HG03280 (cell line): ENCODE data around the gene C22orf39.
"Not testable (repeated sequence)": the region's sequence is repeated elsewhere in the genome, so short reads cannot be mapped to it uniquely, and the experiment has no call there.

ENCODE experiments used
- ATAC-seq: cut with Tn5 transposase; IDR thresholded peaks from one replicate; pipeline ENCODE4 v1.9.1; 2021; ENCODE audit warnings: mild to moderate bottlenecking, moderate library complexity; ENCODE audit not compliant: unreplicated experiment

Gene C22orf39

DNA sequence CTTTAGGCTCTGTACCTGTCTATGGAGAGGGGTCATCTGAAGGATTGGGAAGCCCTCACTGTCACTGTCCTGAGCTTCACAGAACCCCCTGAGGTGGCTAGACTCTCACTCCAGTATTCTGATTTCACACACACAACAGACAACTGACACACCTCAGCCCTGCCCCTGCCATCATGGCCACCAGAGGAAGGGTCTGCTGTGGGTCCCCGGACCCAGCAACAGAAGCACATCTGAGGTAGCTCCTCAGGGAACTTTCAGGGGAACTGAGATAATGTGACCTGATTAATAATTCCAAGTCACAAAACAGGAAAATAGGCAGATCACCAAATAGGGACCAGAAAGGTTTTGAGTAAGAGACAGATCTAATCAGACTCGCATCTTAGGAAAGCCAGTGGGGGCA is 7.5 kb upstream of the C22orf39 start:
- ATAC-seq, result no peak

DNA sequence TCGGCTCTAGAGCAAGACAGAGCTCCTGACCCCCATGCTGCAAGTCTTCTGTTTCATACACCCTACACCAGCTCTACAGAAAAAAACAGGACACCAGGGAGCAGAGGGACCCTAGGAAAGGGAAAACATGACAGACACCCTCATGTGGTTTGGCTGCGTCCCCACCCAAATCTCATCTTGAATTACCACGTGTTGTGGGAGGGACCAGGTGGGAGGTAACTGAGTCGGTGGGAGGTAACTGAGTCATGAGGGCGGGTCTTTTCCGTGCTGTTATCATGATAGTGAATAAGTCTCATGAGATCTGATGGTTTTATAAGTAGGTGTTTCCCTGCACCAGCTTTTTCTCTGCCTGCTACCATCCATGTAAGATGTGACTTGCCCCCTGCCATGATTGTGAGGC is 6.6 kb upstream of the C22orf39 start:
- ATAC-seq, result no peak

DNA sequence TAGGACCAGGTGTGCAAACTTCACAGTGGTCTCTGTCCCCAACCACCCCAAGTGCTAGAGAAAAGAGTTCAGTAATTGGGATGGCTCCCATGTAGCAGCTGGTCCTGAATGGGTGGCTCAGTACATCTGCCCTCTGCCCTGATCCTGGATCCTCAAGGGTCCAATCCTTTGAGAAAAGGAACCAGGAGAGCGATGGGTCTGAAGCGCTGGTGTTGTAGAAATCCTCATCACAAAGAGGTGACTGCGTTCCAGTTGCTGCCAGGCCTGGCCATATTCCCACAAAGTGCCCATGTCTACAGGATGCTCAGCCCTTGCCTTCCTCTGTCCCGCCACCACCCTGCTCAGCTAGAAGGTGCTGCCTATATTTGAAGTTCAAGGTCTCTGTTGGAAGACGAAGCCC is 6.2 kb upstream of the C22orf39 start:
- ATAC-seq, result no peak

DNA sequence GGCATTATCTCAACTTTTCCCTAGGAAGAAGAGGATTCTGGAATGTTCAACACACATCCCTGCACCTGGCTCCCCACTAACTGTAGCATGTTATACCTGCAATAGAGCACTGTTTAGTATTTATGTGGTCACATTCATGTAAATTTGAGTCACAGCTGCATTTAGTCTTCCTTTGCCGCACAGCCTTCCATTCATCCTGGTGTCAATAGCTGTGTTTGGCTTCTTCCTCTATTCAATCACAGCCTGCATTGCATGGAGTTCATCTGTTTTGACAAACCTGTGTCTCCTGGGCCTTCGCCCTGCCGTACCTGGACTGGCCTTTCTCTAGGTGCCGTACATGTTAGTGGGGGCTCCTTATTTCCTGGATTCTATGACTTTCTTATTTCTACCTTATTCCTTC is 4.1 kb upstream of the C22orf39 start:
- no peak for ATAC-seq

DNA sequence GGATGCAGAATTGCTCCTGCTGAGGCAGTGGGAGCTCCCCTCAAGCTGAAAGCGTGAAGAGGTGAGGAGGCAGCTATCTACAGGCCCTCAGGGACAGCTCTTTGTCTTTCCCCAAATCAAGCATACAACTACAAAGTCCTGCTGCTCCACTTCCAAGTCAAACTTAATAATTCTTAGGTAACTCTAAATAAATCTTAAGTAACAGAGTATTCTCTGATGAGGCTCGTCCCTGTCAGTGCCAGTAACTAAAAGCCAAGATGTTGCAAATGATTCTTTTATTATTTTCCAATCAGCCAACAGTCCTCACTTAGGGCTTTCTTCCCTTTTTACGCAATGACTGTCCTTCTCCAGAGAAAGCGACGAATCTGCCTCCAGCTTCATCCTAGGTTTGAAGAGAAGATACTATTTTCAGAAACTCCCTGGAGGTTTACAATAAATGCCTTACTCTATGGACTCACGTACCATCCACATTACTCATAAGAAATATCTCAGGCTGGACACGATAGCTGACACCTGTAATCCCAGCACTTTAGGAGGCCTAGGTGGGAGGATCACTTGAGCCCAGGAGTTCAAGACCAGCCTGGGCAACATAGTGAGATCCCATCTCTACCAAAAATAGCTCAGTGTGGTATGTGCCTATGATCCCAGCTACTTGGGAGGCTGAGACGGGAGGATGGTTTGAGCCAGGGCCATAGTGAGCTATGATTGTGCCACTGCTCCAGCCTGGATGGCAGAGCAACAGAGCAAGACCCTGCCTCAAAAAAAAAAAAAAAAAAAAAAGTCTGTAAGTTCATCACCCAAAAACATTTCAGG is 3.1 kb upstream of the C22orf39 start:
- no peak for ATAC-seq

DNA sequence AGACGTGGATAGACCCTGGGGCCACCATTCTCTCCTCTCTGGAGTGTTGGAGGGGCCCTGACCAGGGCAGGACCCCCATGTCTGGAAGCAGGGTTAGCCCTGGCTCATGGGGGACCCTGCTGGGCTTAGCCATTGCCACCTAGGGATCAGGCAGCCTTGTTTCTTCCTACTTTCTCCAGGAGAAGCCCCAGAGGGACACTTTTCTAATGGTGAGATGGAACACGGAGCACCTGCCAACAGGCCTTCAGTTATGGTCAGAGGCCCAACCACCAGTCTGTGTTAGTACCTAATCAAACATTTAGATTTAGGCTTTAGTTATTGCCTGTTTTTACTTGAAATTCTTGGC is 1.9 kb upstream of the C22orf39 start:
- no peak for ATAC-seq

DNA sequence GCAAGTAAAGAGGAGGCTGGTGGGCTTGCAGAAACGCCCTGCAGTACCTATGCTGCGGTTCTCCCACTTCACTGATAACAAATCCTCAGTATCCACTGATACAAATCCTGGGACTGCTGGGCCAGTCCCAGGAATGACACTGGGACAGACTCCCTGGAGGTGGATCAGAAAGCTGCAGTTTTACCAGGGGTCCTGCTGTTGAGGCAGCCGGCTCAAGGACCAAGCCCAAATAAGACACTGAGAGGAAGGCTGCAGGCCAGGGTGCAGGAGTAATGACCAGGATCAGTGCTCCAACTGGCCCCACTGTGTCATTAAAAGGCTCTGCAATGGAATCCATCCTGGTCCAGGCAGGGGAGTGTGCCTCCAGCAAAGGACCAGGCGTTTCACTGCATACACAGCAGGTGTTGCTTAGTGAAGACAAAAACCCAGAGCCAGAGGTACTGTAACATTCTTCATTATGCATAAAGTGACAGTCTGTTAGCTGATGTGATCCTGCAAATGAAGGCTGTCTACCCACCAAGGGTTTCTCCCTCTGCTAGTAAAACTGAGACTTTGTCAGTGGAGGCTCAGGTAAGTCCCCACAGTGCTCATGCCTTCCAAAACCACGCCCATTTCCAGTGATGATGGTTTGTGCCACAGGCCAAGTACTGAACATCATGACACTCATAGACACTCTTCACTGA is 1.4 kb upstream of the C22orf39 start:
- ATAC-seq, result no peak

DNA sequence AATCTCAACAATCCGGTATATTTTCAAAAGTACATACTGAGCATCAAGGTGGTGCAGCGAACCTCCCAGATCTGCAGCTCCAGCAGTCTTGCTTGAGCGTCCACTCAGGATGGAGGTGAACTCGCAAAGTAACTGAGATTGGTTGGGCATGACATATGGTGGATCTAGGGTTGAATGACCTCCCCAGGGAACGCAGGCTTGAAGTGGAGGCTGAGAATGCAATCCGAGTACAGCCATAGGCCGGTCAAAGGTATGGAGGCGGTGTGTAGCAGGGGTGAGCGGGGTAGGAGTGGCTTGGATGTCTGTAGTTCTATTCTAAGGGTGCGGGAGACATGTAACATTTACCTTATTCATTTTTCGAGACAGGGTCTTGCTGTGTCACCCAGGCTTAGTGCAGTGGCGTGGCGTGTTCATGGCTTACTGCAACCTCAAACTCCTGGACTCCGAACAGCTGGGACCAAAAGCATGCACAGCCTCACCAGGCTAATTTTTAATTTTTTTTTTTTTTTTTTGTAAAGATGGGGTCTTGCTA is 631 bp upstream of the C22orf39 start:
- ATAC-seq, result peak; percentile 40

DNA sequence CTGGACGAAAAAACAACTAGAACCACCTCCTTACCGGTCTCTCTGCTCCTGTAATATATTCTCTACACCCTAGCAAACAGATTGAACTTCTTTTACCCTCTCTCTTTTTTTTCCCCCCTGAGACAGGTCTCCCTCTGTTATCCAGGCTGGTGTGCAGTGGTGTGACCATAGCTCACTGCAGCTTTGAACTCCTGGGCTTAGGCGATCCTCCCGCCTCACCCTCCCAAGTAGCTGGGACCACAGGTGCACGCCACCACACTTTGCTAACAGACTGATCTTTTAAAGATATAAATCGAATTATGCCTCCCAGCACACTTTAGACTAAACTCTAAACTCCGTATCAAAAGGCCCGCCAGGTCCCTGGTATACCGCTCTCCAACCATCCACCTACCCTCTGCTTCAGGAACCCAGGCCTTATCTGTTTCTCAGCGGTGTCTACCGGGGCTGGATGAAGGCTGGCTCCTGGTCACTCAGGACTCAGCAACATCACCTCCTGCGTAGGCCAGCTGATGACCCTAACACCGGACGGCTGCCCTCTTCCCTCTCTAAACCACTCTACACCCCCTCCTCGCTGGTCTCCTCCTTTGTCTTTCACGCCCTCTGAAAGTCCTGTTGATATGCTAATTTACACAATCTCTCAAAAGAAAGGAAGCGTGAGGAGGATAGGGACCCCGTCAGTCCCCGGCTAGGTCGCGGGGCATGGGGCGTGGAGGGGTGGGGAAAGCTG is 745 bp downstream of the C22orf39 start:
- no peak for ATAC-seq

DNA sequence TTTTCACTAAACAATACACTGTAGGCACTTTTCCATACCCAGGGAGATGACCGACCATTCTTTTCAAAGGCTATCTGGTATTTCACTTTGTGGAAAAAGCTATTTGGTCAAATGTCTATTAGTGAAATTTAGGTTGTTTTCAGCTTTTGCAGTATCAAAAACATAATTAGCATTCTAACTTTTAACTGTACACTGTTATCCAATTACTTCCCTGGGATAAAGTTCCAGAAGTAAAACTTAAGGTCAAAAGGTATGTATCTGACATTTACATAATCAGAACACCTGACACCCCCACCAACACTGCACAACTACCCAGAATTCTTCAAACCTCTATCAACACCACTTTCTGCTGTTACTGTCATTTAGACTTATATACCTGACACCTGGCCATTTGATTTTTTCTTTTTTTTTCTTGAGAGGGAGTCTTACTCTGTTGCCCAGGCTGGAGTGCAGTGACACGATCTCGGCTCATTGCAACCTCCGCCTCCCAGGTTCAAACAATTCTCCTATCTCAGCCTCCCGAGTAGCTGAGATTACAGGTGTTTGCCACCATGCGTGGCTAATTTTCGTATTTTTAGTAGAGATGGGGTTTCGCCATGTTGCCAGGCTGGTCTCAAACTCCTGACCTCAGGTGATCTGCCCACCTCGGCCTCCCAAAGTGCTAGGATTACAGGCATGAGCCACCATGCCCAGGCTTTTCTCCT is 2.1 kb downstream of the C22orf39 start:
- not testable (repeated sequence) for ATAC-seq

DNA sequence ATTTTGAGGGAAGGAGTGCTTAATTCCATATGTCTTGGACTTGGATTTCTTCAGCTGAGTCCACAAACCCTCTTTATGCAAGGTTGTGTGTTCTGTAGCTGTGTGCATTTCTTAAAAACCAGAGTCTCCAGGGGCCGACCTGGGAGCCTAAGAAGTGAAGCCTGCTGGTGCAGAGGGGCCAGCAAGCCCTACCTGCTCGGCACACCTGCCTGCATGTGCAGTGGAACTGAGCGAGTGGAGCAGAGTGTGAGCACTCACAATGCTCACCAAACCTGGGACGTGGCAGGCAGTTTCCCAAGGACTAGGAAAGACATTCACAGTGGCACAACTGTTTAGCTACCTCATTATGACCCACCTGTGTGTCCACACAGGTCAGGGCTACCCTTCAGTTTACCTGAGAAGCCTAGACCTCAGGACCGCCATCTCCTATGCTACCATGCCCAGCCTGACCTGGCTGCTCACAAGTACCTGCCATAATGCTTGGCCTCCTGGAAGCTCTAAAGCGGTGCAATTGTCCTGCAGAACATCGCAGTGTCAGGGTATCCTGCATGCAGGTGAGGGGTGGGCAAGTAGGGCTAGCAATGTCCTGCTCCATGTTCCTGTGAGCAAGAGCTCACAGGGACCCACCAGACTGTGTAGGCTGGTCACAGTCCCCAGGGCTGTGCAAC is 3.8 kb downstream of the C22orf39 start:
- no peak for ATAC-seq

DNA sequence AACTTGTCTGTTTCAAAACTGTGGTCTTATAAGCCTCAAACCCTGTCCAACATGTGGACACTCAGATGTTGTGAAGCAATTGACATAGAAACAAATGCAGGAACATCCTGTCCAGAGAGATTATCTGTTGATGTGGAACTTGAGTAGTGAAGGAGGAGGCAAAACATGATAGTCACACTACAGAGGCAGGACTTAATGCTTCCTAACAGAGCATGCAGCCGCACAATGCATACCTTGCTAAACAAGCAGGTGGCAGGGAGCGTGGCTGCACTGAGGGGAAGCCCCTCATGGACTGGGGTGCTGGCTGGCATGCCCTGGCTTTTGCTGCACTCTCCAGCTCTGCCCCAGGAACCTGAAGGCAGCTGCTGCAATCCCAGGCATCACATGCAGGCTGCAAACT is 5.3 kb downstream of the C22orf39 start:
- no peak for ATAC-seq

DNA sequence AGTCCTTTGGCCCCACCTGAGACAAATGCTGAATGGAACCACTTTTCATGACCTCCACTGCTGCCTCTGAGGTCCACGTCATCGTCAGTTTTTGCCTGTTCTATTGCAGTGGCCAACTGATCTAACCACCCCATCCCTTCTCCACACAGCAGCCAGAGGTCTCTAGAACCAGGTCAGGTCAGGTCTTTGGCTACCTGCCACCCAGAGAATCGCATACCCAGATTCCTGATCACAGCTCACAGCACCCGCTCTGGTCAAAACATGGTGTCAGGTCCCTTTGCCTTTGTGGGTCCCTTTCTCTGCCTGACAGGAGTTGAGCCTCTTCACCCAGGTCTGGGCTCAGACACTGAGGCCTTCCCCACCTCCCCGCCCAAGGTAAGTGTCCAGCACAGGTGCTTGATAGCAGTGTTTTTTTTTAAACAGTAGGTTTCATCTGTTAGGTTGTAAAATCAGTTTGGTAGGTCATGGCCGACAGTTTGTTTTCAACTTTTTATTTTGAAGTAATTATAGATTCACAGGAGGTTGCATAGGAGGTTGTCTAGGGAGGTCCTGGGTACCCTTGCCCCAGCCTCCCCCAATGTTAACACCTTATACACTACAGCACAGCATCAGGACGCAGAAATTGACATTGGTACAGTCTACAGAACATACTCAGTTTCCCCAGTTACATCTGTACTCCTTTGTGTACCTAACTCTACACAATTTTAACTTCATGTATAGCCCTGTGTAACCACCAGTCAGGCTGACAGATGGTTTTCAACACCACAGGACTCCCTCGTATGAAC is 6.9 kb downstream of the C22orf39 start:
- no peak for ATAC-seq

DNA sequence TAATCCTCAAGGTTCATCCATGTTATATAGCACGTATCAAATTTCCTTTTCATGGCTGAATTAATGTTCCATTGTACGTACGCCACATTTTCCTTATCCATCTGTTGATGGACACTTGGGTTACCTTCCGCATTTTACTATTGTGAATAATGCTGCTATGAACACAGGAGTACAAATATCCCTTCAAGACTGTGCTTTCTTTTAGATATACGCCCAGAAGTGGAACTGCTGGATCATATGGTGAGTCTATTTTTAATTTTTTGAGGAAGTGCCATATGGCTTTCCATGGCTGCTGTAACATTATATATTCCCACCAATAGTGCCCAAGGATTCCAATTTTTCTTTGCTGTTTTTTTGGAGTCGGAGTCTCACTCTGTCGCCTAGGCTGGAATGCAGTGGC is 9.2 kb downstream of the C22orf39 start:
- no peak for ATAC-seq

DNA sequence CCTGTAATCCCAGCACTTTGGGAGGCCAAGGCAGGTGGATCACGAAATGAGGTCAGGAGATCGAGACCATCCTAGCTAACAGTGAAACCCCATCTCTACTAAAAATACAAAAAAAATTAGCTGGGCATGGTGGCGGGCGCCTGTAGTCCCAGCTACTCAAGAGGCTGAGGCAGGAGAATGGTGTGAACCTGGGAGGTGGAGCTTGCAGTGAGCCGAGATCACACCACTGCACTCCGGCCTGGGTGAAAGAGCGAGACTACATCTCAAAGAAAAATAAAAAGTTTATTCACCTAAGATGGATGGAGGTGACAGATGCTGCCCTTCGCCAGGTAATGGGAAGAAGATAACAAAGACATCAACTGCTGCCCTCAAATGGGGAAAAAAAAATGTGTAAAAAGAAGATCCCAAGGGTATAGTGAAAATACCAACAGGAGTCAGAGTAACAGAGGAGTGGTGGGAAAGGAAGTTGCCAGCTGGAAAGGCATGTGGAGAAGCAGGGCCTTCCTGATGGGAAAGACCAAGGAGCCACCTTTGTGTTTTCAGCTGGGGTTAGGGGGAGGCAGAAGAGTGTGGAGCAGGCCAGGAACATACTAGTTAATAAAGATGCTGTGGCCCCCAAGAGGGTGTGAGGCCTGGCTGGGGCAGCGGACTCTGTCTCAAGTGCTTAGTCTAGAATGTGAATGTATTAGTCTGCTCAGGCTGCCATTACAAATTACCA is 10.9 kb downstream of the C22orf39 start:
- ATAC-seq, result not testable (repeated sequence)

DNA sequence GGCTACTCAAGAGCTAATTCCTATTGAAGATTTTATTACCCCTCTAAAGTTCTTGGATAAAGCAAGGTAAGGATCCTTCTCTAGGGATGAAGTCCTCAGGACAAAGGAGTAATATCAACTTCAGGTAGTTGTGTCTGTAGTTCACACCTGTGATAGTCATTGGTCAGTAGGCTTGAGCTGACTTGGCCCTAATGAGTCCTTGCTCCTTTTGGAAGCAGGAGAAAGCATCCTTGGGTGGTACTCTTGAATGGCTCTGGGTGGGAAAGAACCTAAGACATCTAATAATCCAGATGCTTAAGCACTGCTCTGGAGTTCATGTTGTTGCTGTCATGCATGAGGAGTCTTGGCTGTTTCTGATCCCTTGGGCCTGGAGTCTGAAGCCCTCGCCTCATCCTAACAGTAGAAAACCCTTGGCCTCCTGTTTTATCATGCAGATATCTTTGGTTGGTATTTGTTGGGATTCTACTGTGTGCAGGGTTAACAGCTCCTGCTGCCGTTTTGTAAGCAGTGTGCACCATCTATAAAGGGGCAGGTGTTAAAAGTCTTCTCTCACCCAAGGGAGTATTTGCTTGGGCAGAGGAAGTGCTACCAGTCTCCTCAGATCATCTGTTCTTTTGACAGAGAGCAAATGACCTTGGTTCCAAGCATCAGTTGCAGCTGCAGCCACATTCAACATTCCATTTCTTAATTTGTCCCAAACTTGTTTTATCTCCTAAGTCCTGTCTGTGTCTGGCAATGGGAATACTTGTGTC is 12.5 kb downstream of the C22orf39 start:
- ATAC-seq, result no peak

DNA sequence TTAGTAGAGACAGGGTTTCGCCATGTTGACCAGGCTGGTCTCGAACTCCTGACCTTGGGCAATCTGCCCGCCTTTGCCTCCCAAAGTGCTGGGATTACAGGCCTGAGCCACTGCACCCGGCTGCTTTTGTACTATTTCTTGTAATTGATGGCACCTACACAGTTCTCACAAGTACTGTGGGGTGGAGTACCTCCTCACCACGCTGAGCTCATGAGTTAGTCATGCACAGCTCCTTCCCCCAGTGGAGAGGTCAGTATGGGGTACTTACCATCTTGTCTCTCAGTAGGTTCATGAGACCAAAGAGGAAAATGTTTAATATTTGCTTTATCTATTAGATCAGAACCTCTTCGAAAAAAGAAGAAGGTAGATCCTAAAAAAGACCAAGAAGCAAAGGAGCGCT is 13.1 kb downstream of the C22orf39 start:
- ATAC-seq, result no peak

DNA sequence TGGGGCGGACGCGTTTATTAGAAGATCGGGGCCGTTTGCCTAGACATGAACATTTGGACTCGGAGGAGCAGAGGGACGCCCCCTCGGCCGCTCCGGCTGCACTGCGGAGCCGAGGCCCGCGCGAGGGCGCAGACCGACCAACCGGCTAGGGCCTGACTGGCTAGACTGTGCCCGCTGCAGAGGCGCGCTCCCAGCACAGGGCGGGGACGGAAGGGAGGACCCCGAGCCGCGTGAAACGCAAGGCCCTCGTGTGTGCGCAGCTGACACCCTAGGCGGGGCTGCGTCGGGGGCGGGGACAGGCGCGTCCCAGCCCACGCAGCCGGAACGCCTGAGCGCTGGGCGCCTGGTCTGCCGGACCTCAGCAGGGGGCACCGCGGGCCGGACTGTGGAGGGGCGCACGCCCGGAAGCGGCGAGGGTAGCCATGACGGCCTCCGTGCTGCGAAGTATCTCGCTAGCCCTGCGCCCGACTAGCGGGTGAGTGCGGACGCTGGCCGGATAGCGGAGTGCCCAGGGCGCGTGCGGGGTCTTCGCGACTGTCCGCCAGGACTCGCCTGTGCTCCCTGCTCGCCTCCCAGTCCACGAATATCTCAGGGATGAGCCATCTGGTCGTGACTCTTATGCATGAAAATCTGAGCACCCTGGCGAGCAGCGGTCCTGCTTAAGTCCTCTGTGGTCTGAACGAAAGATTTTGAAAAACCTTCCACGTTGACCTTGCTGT is 15.2 kb downstream of the C22orf39 start, which contains the start of gene MRPL40:
MRPL40 (plus strand) TSS at position 413 of the 719 bp plus-strand sequence; CDS start at position 423, 10 bp downstream.
- peak; percentile 74 for ATAC-seq
